Anterior cingulate cortex (tissue), 58 donors: ENCODE data around the gene USP34.

ENCODE experiments used
- DNase-seq, 58 donors: peaks; one replicate each; lab custom pipeline; 2025; lab: John Stamatoyannopoulos, UW

USP34 gene

GRCh38 chr2:61255580-61256437, 215.1 kb downstream of the USP34 start:
- no peak for DNase-seq

DNA sequence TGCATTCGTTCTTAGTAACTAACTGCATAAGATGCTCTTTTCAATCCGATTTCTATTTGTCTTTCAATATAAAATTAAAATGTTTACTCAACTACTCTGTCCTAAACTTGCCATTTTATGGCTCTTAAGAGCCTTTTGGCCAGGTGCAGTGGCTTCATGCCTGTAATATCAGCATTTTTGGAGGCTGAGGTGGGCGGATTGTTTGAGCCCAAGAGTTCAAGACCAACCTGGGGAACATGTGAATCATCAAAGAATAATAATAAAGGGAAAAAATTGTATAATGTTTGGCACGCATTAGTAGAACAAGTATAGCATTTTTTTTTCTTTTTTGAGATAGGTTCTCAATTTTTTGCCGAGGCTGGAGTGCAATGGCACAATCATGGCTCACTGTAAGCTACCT, 216.4 kb downstream of the USP34 start:
- no peak for DNase-seq

GRCh38 chr2:61253136-61253535, 217.8 kb downstream of the USP34 start:
- no peak for DNase-seq

DNA sequence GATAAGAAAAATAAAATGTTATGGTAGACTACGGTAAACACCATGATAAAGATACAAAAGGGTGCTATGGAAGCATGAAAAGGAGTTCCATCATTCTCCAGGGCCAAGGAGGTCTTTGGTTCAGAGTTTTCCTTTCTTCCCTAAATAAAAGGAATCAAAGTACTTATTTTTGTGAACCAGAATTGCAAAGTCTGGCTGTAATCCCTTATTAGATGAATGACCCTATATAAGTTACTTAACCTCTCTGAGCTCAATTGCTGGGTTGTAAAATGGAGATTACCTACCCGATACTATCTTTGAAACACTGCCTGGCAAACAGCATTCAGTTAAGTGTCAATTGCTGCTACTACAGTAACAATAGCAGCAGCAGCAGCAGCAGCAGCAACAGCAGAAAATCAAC, 218.9 kb downstream of the USP34 start:
- no peak for DNase-seq

DNA sequence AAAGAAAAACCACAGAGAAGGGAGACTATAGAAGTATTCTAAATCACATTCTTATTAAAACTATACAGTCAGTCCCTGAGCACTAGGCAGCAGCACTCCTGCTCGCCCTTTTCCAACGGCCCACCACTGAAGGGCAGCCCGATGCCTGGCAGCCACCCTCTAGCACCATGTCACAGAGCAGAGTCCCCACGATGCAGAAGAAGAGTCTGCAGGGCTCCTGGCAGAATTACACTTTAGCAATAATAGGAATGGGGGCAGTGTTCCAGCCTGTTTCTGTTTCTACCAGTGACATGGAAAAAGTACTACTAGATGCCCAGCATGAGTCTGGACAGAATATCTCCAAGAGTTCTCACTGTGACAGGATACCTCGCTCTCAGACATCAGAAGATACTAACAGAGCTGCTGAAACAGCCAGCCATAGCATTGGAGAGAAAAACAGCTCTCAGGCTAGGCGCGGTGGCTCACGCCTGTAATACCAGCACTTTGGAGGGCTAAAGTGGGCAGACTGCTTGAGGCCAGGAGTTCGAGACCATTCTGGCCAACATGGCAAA, 221.3 kb downstream of the USP34 start:
- peak in 5 of 58 donors; percentile 0 to 20 (median 4) for DNase-seq

GRCh38 chr2:61247204-61247812, 223.6 kb downstream of the USP34 start:
- DNase-seq: no peak

DNA sequence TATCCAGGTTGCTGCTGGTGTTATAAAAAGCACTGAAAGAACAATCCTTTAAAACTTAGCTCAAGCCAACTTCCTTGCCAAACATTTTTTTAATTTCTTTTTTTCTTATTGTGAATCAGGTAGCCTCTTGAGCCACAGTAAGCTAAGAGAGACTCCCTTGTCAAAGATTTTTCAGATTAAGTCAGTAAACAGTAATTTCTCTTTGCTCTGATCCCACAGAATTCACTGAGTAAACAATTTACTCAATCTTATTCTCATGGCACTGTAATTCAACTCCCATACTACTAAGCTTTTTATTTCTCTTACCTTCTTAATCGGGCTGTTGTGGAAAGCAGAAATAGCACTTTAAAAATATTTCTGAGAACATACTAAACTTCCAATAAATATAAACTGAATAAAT, 226.2 kb downstream of the USP34 start:
- no peak for DNase-seq

DNA sequence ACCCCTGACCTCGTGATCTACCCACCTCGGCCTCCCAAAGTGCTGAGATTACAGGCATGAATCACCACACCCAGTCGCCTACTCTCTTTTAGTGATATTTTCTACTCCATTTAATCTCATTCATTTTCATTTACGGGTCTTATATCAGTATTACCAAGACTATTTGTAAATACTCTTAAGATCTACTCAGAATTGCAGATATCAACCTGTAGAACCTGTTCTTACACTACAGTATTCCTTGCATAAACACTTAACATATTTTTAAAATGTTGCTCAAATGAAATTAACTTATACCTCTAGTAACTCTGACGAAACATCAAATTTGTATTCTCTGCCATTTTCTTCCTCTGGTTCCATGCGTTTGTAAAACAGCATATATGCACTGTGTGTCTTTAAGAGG, 229.6 kb downstream of the USP34 start:
- DNase-seq: no peak

DNA sequence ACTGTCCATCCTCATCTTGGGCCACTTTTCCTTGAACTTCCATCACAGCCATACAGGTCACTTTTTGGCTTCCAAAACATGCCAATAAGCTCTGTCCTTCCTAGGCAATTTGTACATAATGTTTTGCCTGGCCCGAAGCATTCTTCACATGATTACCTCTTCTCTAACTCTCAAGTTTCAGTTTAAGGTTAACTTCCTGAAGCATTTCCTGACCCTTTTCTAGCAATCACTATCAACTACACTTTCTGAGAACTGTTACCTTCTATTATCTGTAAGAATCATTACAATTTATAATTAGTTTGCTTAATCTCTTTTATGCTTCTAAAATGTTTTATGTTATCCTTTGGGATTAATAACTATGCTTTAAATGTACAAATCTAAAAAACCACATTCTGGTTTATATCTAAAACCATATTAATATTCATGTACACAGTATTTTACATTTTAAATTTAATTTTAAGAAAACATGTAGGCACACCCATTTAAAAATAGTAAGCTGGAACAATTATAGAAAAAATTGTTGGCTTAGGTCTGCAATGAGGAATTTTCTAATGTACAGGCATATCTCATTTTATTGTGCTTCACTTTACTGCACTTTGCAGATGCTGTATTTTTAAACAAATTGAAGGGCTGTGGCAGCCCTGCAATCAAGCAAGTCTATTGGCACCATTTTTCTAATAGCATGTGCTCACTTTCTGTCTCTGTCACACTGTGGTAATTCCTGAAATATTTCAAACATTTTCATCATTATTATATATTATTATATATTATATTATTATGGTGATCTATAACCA, 232.5 kb downstream of the USP34 start:
- DNase-seq: no peak

GRCh38 chr2:61235716-61236115, 235.2 kb downstream of the USP34 start:
- DNase-seq: no peak

DNA sequence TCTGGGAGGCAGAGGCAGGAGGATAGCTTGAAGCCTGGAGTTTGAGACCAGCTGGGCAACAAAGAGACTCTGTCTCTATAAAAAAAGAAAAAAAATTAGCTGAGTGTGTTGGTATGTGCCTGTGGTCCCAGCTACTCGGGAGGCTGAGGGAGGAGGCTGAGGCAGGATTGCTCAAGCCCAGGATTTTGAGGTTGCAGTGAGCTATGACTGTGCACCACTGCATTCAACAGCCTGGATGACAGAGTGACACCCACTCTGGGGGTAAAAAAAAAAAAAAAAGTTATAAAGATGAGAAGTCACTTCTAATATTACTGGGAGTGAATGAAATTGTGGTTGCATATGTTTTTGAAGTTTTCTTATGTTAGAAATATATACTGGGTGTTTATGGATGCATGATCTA, 237.3 kb downstream of the USP34 start:
- DNase-seq: no peak

GRCh38 chr2:61229936-61230335, 241.0 kb downstream of the USP34 start:
- DNase-seq: no peak

GRCh38 chr2:61222567-61222966, 248.3 kb downstream of the USP34 start:
- no peak for DNase-seq

- no peak for DNase-seq
Observed at GRCh38 chr2:61221819-61222218, 249.1 kb downstream of the USP34 start.

GRCh38 chr2:61220768-61221167, 250.1 kb downstream of the USP34 start:
- DNase-seq: no peak

DNA sequence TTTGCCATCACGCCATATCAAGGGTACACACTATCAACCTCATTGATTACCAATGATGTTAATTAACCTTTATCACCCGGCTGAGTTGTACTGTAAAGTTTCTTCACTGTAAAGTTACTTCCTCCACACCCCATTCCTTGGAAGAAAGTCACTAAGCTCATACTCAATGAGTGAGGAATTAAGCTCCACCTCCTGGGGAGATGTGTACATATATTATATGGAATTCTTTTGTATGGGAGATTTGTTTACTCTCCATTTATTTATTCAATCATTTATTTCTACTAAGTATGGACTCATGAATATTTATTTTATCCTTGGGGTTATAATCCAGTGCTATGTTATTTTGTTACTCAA, 252.1 kb downstream of the USP34 start:
- no peak for DNase-seq

DNA sequence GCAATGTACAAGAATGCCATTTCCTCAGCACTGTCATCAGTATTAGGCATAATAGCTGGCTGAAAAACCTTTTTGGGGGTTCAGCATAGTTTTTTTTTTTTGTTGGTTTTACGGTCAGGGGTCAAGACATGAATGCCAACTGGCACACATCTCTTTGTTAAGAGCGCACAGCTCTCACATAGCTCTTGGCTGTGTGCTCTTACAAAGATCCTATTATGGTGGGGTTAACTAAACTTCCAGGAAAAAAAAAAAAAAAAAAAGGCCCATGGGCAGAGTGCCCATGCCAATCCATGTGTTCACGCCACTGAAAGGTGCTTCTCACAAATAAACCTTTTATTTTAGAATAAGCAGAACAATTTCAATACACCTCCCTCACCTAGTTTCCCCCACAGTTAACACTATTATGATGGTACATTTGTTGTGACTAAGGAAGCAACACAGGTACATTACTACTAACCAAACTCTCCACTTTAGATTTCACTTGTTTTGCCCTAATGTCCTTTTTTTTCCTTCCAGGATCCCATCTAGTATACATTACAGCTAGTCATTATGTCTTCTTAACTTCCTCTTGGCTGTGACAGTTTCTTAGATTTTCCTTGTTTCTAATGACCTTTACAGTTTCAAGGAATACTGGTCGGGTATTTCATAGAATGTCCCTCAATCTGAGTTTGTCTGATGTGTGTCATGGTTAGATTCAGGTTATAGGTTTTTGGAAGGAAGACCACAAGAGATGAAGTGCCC, 252.6 kb downstream of the USP34 start:
- DNase-seq: no peak

GRCh38 chr2:61214171-61214570, 256.7 kb downstream of the USP34 start:
- DNase-seq: peak in 4 of 58 donors; percentile 3 to 20 (median 8)

DNA sequence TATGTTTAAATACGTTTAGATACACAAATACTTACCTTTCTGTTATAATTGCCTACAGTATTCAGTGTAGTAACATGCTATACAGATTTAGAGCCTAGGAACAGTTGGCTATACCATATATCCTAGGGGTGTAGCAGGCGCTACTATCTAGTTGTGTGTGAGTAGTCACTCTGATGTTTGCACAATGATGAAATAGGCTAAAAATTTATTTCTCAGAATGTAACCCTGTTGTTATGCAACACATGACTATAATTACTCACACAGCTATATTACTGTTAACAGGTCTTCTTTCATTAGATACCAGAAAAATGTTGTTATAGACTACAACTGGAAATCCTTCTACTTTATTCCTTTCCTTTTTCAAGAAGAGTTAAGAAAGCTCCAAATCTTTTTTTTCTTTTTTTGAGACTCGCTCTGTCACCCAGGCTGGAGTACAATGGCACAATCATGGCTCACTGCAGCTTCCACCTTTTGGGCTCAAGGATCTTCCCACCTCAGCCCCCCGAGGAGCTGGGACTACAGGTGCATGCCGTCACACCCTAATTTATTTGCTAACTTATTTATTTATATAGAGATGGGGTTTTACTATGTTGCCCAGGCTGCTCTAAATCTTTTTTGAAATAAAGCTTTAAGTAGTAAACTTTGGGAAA, 260.4 kb downstream of the USP34 start:
- no peak for DNase-seq

GRCh38 chr2:61205132-61205531, 265.8 kb downstream of the USP34 start:
- DNase-seq: no peak
